Endothelial cell of umbilical vein (primary cell): Measurements from ENCODE around the gene TPP1. TPM values are rescaled to one million over a fixed set of nuclear protein-coding genes. Genes with fewer than 3 reads are reported as not detected.

Experiments
- BruUV-seq: library from RNA; stranded (reverse); fragments of 400-500 nt; replicated peaks from 2 replicates; lab custom pipeline; 2021; lab: Mats Ljungman, UMichigan
- CTCF ChIA-PET: fragments of 300-600, 350-600 bp; sonication (Branson Sonifier 250); formaldehyde crosslinking; loops from one replicate; lab custom pipeline; 2021; ENCODE audit warnings: antibody characterized with exemption, inconsistent platforms; lab: Charles Lee
- POLR2A ChIA-PET: fragments of 300-600, 350-600 bp; sonication (Branson Sonifier 250); formaldehyde crosslinking; loops from one replicate; lab custom pipeline; 2021; ENCODE audit warnings: antibody characterized with exemption, inconsistent platforms; lab: Charles Lee
- DNase-seq: peaks from one replicate; pipeline ENCODE4 v3.0.0-alpha.2; 2011; ENCODE audit warnings: low read depth, low spot score
- FAIRE-seq: peaks from 2 replicates; lab custom pipeline; 2011; peaks lifted over from hg19 to GRCh38; lab: Jason Lieb, UNC
- H2AFZ ChIP-seq: 2 replicates; pipeline ENCODE4 v1.6.0; 2012; ENCODE audit warnings: low read depth, low read length, control low read depth, inconsistent platforms
- H3K27ac ChIP-seq: 2 replicates; pipeline ENCODE4 v1.5.1; 2011; ENCODE audit warnings: low read depth, mild to moderate bottlenecking, control low read depth, low read length, moderate library complexity; ENCODE audit not compliant: insufficient read depth
- H3K27me3 ChIP-seq, 2 experiments: 2 replicates each; pipeline versions ENCODE4 v1.6.0 to v1.6.1; 2011; ENCODE audit warnings: low read length in 2 of 2, mixed read lengths in 1 of 2; ENCODE audit not compliant: control insufficient read depth in 2 of 2, insufficient read depth in 2 of 2
- H3K36me3 ChIP-seq, 2 experiments: 2 replicates in 1 of 2; 3 replicates in 1 of 2; pipeline ENCODE4 v1.5.1; 2011; ENCODE audit warnings: low read length in 2 of 2, mild to moderate bottlenecking in 1 of 2, moderate library complexity in 1 of 2; ENCODE audit not compliant: control insufficient read depth in 2 of 2, insufficient read depth in 2 of 2; ENCODE audit errors: extremely low read depth in 1 of 2
- H3K4me1 ChIP-seq: 3 replicates; pipeline ENCODE4 v1.5.1; 2011; ENCODE audit warnings: mild to moderate bottlenecking, low read length; ENCODE audit not compliant: control insufficient read depth, insufficient read depth; ENCODE audit errors: extremely low read depth
- H3K4me2 ChIP-seq: 2 replicates; pipeline ENCODE4 v1.6.1; 2011; ENCODE audit warnings: low read length, control low read depth, mixed read lengths; ENCODE audit not compliant: insufficient read depth
- H3K4me3 ChIP-seq, 3 experiments: fragments of 200-600 bp in 1 of 3; sonication (generic), shearing (Covaris generic) in 1 of 3; replicated peaks in 1 of 3; 2 replicates each; pipeline ENCODE4 v1.5.1; 2011 to 2016; ENCODE audit warnings: control low read depth in 3 of 3, low read length in 3 of 3, mild to moderate bottlenecking in 2 of 3, inconsistent platforms in 1 of 3, low read depth in 1 of 3, moderate library complexity in 1 of 3; ENCODE audit not compliant: insufficient read depth in 1 of 3
- H3K79me2 ChIP-seq: 2 replicates; pipeline ENCODE4 v1.6.0; 2012; ENCODE audit warnings: low read length, inconsistent platforms; ENCODE audit not compliant: control insufficient read depth, insufficient read depth
- H3K9ac ChIP-seq: replicated peaks from 2 replicates; pipeline ENCODE3; 2011; ENCODE audit warnings: low read length, control low read depth; ENCODE audit not compliant: insufficient read depth; ENCODE audit errors: extremely low read depth
- H3K9me1 ChIP-seq: replicated peaks from 3 replicates; pipeline ENCODE4 v1.6.0; 2011; ENCODE audit warnings: mild to moderate bottlenecking, low read length; ENCODE audit not compliant: control insufficient read depth, insufficient read depth; ENCODE audit errors: extremely low read depth
- H3K9me3 ChIP-seq: replicated peaks from 2 replicates; pipeline ENCODE4 v1.5.1; 2012; ENCODE audit warnings: low read length, inconsistent platforms; ENCODE audit not compliant: control insufficient read depth, insufficient read depth
- H4K20me1 ChIP-seq: replicated peaks from 2 replicates; pipeline ENCODE3; 2011; ENCODE audit warnings: mild to moderate bottlenecking, low read length; ENCODE audit not compliant: control insufficient read depth, insufficient read depth; ENCODE audit errors: extremely low read depth
- CTCF ChIP-seq, 2 donors: IDR thresholded peaks; 1 replicate in 1 of 2; 2 replicates in 1 of 2; pipeline ENCODE4 v1.5.1; 2011; ENCODE audit warnings: low read length in 2 of 2, mild to moderate bottlenecking in 2 of 2, moderate library complexity in 2 of 2, control low read depth in 1 of 2, inconsistent platforms in 1 of 2, low read depth in 1 of 2; ENCODE audit not compliant: insufficient read depth in 1 of 2; ENCODE audit errors: extremely low read depth in 1 of 2
- EZH2 ChIP-seq: IDR thresholded peaks from 2 replicates; pipeline ENCODE4 v1.6.1; 2012; ENCODE audit warnings: borderline replicate concordance, low read depth, mild to moderate bottlenecking, moderate library complexity, low read length, inconsistent platforms; ENCODE audit not compliant: severe bottlenecking
- FOS ChIP-seq: IDR thresholded peaks from 2 replicates; pipeline ENCODE4 v1.6.1; 2011; ENCODE audit warnings: mild to moderate bottlenecking, low read length, moderate library complexity, borderline replicate concordance; ENCODE audit not compliant: insufficient read depth
- GATA2 ChIP-seq: IDR thresholded peaks from 2 replicates; pipeline ENCODE4 v1.7.0; 2011; ENCODE audit warnings: low read depth, mild to moderate bottlenecking, moderate library complexity, mixed read lengths, low read length; ENCODE audit not compliant: insufficient read length, insufficient read depth
- JUN ChIP-seq: IDR thresholded peaks from 2 replicates; pipeline ENCODE4 v1.6.1; 2011; ENCODE audit warnings: borderline replicate concordance, low read depth; ENCODE audit not compliant: insufficient read length, insufficient read depth
- MAX ChIP-seq: IDR thresholded peaks from 2 replicates; pipeline ENCODE4 v1.6.1; 2011; ENCODE audit not compliant: insufficient read depth, insufficient read length
- MYC ChIP-seq: IDR thresholded peaks from one replicate; pipeline ENCODE4 v1.6.1; 2011; ENCODE audit warnings: mild to moderate bottlenecking, low read depth, low read length
- POLR2A ChIP-seq: IDR thresholded peaks from 2 replicates; pipeline ENCODE4 v1.6.1; 2012; ENCODE audit warnings: low read depth, mild to moderate bottlenecking, control low read depth, low read length
- POLR2AphosphoS5 ChIP-seq: IDR thresholded peaks from 2 replicates; pipeline ENCODE4 v1.6.1; 2012; ENCODE audit warnings: low read depth, mild to moderate bottlenecking, control low read depth, low read length, moderate library complexity; ENCODE audit not compliant: insufficient read depth
- dilution Hi-C: fragments of 300-500 bp; cut with MboI; formaldehyde crosslinking; loops from one replicate; pipeline ENCODE4 v1.15.0; 2019; ENCODE audit warnings: low sequenced_read_pairs; ENCODE audit not compliant: extremely low pct_ligation_motif_present
- intact Hi-C: fragments of 100-400 bp; cut with micrococcal nuclease; formaldehyde crosslinking; loops from one replicate; pipeline ENCODE4 v1.10.0; 2022
- polyA plus RNA-seq, 4 experiments: library from polyadenylated mRNA; depleted of rRNA in 3 of 4; stranded (reverse) in 3 of 4; unstranded in 1 of 4; fragments of >200 nt; gene quantifications; 2 replicates each; pipeline versions ENCODE4 v1.2.1 to v1.2.3, GENCODE V29; 2011 to 2012; ENCODE audit warnings: missing spikeins in 1 of 4
- total RNA-seq: library from RNA; stranded (reverse); gene quantifications from 2 replicates; pipeline ENCODE4 v1.2.3, GENCODE V29; 2021

The TPP1 gene
- total and polyA plus RNA-seq, 2 donors (not counting 3 experiments of a cell fraction or from before 2014, with no cell fraction given): 124 to 224 TPM

GRCh38 chr11:6574816-6575715 lies 44.2 kb downstream of the TPP1 start:
- intact Hi-C loops: no loop called here
- no TSS peak for BruUV-seq

More at GRCh38 chr11:6574816-6575715, 44.2 kb downstream of the TPP1 start:
- TF ChIP-seq POLR2A: no peak
- TF ChIP-seq MYC: no peak
- no peak for TF ChIP-seq EZH2
- TF ChIP-seq CTCF (IDR thresholded peaks at IDR 0.05; ENCODE audit: extremely low read depth in 1 of 2, insufficient read depth in 1 of 2, low read depth in 1 of 2, low read length in 2 of 2): no peak
- TF ChIP-seq POLR2AphosphoS5: no peak
- no peak for TF ChIP-seq GATA2
- no peak for TF ChIP-seq MAX
- TF ChIP-seq JUN: no peak
- TF ChIP-seq FOS: no peak
- FAIRE-seq (no peak), DNase-seq (peak; percentile 21)
- Histone ChIP-seq H3K27ac (no peak overlapping the region), H3K4me2 (no peak overlapping the region), H2AFZ (no peak overlapping the region), H3K4me1 (peaks cover 32% of the 10 kb centered on the region), H3K27me3 (no peaks in the 10 kb centered on the region), H3K9ac (no peak overlapping the region), H3K4me3 (no peak overlapping the region), H3K9me1 (no peaks in the 10 kb centered on the region), H3K79me2 (no peaks in the 10 kb centered on the region), H3K36me3 (no peaks in the 10 kb centered on the region), H3K9me3 (no peaks in the 10 kb centered on the region), H4K20me1 (no peaks in the 10 kb centered on the region)
- POLR2A ChIA-PET: no interaction called here
- dilution Hi-C loops: no loop called here
- CTCF ChIA-PET: interaction anchor here (1.0 to 2.0 kb wide), 6 partner anchors 12 to 93 kb away, joined by 3 to 15 read pairs (median 4); partner anchors contain the start of gene TAF10
